GM23338 (cell line): ENCODE results near the gene TFB1M.

Experiments used
- CREB1 ChIP-seq: fragments of 250-450 bp; sonication (Bioruptor Pico); IDR thresholded peaks from 2 replicates; pipeline ENCODE4 v1.5.0; 2020; ENCODE audit warnings: low read depth, mild to moderate bottlenecking, moderate library complexity
- EZH2 ChIP-seq: fragments of 200-600 bp; sonication (generic); IDR thresholded peaks from one replicate; pipeline ENCODE4 v1.8.0; 2017; ENCODE audit warnings: antibody characterized with exemption, mild to moderate bottlenecking, low read depth; ENCODE audit not compliant: unreplicated experiment
- EZH2phosphoT487 ChIP-seq: fragments of 200-600 bp; sonication (generic); IDR thresholded peaks from one replicate; pipeline ENCODE4 v1.8.1; 2018; ENCODE audit warnings: antibody characterized with exemption; ENCODE audit not compliant: unreplicated experiment
- JUNB ChIP-seq: IDR thresholded peaks from one replicate; pipeline ENCODE4 v1.6.1; 2016; ENCODE audit warnings: antibody characterized with exemption; ENCODE audit not compliant: unreplicated experiment
- NANOG ChIP-seq: IDR thresholded peaks from 2 replicates; pipeline ENCODE4 v1.6.1; 2016; ENCODE audit warnings: antibody characterized with exemption, borderline replicate concordance
- POLR2AphosphoS5 ChIP-seq: IDR thresholded peaks from 2 replicates; pipeline ENCODE4 v1.6.1; 2016; ENCODE audit warnings: antibody characterized with exemption, low read depth
- STAT1 ChIP-seq: IDR thresholded peaks from one replicate; pipeline ENCODE4 v1.6.1; 2016; ENCODE audit warnings: antibody characterized with exemption; ENCODE audit not compliant: unreplicated experiment
- ZNF114 ChIP-seq: fragments of 250-450 bp; sonication (Bioruptor Pico); IDR thresholded peaks from 2 replicates; pipeline ENCODE4 v1.5.0; 2020; ENCODE audit warnings: mild to moderate bottlenecking, moderate library complexity
- ZNF331 ChIP-seq: fragments of 250-450 bp; sonication (Bioruptor Pico); IDR thresholded peaks from 2 replicates; pipeline ENCODE4 v1.5.0; 2020; ENCODE audit warnings: low read depth, mild to moderate bottlenecking, moderate library complexity
- TF ChIP-seq, protein P1 (sequence below), 2 experiments: fragments of 200-600 bp in 1 of 2; sonication (generic) in 1 of 2; conservative IDR thresholded peaks; 2 replicates each; pipeline versions ENCODE4 v1.5.1 to v1.6.1; 2016 to 2017; ENCODE audit warnings: antibody characterized with exemption in 2 of 2, low read depth in 2 of 2, mild to moderate bottlenecking in 2 of 2, moderate library complexity in 1 of 2
- TF ChIP-seq, protein P2 (sequence below): IDR thresholded peaks from one replicate; pipeline ENCODE4 v1.6.1; 2018; ENCODE audit warnings: antibody characterized with exemption; ENCODE audit not compliant: unreplicated experiment
- TF ChIP-seq, protein P3 (sequence below): IDR thresholded peaks from 2 replicates; pipeline ENCODE4 v1.6.1; 2016; ENCODE audit warnings: antibody characterized with exemption
- TF ChIP-seq, protein P4 (sequence below): fragments of 250-450 bp; sonication (Bioruptor Pico); IDR thresholded peaks from 2 replicates; pipeline ENCODE4 v1.5.0; 2020; ENCODE audit warnings: mild to moderate bottlenecking, moderate library complexity

DNA sequence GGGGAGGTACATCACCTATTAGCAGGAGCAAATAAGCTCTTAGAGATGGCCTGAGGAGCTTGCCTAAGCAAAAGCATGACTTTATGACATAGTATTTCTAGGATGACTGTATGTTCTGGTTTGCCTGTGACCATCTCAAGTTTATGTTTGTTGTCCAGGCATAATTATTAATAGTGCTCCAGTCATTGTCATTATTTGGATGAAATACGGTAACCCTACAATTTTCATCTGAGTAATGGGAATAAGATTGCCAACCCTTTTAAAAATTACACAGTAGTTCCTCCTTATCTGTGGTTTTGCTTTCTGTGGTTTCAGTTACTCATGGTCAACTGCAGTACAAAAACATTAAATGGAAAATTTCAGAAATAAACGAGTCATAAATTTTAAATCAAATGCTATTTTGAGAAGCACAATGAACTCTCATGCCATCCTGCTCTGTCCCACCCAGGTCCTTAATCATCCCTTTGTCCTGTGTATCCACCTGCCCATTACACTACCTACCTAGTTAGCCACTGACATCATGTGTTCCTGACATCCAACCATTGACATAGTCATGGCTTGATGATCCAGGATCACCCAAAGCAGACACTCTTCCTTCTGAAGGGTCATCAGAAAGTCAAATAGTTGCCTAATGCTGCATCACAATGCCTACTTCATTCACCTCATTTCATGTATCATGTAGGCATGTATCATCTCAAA, 27.0 kb upstream of the TFB1M start:
- TF ChIP-seq, protein P1, sequence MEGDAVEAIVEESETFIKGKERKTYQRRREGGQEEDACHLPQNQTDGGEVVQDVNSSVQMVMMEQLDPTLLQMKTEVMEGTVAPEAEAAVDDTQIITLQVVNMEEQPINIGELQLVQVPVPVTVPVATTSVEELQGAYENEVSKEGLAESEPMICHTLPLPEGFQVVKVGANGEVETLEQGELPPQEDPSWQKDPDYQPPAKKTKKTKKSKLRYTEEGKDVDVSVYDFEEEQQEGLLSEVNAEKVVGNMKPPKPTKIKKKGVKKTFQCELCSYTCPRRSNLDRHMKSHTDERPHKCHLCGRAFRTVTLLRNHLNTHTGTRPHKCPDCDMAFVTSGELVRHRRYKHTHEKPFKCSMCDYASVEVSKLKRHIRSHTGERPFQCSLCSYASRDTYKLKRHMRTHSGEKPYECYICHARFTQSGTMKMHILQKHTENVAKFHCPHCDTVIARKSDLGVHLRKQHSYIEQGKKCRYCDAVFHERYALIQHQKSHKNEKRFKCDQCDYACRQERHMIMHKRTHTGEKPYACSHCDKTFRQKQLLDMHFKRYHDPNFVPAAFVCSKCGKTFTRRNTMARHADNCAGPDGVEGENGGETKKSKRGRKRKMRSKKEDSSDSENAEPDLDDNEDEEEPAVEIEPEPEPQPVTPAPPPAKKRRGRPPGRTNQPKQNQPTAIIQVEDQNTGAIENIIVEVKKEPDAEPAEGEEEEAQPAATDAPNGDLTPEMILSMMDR (conservative IDR thresholded peaks at IDR 0.05; ENCODE audit: low read depth in 2 of 2) = peak in 1 of 2 experiments; percentile 23; a peak in 1 of 4 replicates
- TF ChIP-seq POLR2AphosphoS5 (no peak), EZH2 (no peak), CREB1 (CRISPR knock-in tag) (no peak), STAT1 (no peak), ZNF114 (CRISPR knock-in tag) (no peak), EZH2phosphoT487 (no peak), JUNB (no peak), ZNF331 (CRISPR knock-in tag) (no peak), NANOG (no peak)
- TF ChIP-seq, protein P2, sequence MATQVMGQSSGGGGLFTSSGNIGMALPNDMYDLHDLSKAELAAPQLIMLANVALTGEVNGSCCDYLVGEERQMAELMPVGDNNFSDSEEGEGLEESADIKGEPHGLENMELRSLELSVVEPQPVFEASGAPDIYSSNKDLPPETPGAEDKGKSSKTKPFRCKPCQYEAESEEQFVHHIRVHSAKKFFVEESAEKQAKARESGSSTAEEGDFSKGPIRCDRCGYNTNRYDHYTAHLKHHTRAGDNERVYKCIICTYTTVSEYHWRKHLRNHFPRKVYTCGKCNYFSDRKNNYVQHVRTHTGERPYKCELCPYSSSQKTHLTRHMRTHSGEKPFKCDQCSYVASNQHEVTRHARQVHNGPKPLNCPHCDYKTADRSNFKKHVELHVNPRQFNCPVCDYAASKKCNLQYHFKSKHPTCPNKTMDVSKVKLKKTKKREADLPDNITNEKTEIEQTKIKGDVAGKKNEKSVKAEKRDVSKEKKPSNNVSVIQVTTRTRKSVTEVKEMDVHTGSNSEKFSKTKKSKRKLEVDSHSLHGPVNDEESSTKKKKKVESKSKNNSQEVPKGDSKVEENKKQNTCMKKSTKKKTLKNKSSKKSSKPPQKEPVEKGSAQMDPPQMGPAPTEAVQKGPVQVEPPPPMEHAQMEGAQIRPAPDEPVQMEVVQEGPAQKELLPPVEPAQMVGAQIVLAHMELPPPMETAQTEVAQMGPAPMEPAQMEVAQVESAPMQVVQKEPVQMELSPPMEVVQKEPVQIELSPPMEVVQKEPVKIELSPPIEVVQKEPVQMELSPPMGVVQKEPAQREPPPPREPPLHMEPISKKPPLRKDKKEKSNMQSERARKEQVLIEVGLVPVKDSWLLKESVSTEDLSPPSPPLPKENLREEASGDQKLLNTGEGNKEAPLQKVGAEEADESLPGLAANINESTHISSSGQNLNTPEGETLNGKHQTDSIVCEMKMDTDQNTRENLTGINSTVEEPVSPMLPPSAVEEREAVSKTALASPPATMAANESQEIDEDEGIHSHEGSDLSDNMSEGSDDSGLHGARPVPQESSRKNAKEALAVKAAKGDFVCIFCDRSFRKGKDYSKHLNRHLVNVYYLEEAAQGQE = no peak
- TF ChIP-seq, protein P3, sequence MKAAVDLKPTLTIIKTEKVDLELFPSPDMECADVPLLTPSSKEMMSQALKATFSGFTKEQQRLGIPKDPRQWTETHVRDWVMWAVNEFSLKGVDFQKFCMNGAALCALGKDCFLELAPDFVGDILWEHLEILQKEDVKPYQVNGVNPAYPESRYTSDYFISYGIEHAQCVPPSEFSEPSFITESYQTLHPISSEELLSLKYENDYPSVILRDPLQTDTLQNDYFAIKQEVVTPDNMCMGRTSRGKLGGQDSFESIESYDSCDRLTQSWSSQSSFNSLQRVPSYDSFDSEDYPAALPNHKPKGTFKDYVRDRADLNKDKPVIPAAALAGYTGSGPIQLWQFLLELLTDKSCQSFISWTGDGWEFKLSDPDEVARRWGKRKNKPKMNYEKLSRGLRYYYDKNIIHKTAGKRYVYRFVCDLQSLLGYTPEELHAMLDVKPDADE = no peak
- TF ChIP-seq, protein P4, sequence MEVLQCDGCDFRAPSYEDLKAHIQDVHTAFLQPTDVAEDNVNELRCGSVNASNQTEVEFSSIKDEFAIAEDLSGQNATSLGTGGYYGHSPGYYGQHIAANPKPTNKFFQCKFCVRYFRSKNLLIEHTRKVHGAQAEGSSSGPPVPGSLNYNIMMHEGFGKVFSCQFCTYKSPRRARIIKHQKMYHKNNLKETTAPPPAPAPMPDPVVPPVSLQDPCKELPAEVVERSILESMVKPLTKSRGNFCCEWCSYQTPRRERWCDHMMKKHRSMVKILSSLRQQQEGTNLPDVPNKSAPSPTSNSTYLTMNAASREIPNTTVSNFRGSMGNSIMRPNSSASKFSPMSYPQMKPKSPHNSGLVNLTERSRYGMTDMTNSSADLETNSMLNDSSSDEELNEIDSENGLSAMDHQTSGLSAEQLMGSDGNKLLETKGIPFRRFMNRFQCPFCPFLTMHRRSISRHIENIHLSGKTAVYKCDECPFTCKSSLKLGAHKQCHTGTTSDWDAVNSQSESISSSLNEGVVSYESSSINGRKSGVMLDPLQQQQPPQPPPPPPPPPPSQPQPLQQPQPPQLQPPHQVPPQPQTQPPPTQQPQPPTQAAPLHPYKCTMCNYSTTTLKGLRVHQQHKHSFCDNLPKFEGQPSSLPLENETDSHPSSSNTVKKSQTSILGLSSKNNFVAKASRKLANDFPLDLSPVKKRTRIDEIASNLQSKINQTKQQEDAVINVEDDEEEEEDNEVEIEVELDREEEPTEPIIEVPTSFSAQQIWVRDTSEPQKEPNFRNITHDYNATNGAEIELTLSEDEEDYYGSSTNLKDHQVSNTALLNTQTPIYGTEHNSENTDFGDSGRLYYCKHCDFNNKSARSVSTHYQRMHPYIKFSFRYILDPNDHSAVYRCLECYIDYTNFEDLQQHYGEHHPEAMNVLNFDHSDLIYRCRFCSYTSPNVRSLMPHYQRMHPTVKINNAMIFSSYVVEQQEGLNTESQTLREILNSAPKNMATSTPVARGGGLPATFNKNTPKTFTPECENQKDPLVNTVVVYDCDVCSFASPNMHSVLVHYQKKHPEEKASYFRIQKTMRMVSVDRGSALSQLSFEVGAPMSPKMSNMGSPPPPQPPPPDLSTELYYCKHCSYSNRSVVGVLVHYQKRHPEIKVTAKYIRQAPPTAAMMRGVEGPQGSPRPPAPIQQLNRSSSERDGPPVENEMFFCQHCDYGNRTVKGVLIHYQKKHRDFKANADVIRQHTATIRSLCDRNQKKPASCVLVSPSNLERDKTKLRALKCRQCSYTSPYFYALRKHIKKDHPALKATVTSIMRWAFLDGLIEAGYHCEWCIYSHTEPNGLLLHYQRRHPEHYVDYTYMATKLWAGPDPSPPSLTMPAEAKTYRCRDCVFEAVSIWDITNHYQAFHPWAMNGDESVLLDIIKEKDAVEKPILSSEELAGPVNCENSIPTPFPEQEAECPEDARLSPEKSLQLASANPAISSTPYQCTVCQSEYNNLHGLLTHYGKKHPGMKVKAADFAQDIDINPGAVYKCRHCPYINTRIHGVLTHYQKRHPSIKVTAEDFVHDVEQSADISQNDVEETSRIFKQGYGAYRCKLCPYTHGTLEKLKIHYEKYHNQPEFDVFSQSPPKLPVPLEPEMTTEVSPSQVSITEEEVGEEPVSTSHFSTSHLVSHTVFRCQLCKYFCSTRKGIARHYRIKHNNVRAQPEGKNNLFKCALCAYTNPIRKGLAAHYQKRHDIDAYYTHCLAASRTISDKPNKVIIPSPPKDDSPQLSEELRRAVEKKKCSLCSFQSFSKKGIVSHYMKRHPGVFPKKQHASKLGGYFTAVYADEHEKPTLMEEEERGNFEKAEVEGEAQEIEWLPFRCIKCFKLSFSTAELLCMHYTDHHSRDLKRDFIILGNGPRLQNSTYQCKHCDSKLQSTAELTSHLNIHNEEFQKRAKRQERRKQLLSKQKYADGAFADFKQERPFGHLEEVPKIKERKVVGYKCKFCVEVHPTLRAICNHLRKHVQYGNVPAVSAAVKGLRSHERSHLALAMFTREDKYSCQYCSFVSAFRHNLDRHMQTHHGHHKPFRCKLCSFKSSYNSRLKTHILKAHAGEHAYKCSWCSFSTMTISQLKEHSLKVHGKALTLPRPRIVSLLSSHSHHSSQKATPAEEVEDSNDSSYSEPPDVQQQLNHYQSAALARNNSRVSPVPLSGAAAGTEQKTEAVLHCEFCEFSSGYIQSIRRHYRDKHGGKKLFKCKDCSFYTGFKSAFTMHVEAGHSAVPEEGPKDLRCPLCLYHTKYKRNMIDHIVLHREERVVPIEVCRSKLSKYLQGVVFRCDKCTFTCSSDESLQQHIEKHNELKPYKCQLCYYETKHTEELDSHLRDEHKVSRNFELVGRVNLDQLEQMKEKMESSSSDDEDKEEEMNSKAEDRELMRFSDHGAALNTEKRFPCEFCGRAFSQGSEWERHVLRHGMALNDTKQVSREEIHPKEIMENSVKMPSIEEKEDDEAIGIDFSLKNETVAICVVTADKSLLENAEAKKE (CRISPR knock-in tag) = no peak
